ENCODE results near the gene TRIM33. TPM values are rescaled to one million over a fixed set of nuclear protein-coding genes. Genes with fewer than 3 reads are reported as not detected.

The TRIM33 gene
- total RNA-seq, 4 donors from 2014 or later, result 17.1 to 33.0 (median 25.3) TPM

DNA sequence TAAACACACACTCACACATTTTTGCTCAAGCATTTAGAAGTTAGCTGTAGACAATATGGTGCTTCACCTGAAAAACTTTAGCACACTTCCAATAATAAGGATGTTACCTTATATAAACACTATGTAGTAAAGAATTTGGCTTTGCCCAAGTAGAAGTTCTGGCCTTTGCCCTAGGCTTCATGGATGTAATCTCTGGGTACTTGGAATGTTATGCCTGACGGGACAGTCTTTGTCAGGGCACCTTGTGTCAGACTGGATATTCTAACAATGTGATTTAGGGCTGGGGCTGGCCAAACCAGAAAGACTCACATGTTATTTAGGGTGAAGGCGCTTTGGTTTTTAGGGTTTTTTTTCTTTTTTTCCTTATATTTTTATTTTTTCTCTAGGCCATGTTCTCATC lies 34.8 kb upstream of the TRIM33 start:
- no peaks in the 10 kb centered on the region for H3K4me1 ChIP-seq
- no peak overlapping the region for H3K27ac ChIP-seq
- intact Hi-C loops (cut with DNase I; ENCODE audit: low total_unique reads), result no loop called here
- no peaks in the 10 kb centered on the region for H3K9me3 ChIP-seq
- ATAC-seq, result no peak
- no peak overlapping the region for H3K4me3 ChIP-seq
- DNase-seq, result no peak
- no peaks in the 10 kb centered on the region for H3K27me3 ChIP-seq
- in situ Hi-C loops (cut with MboI; ENCODE audit: low sequenced_read_pairs in 4 of 4), result no loop called here
- H3K36me3 ChIP-seq, result peaks cover 0 to 5% of the 10 kb centered on the region in 2 donors
- no peak for TF ChIP-seq POLR2A (IDR thresholded peaks at IDR 0.05)
- TF ChIP-seq, protein P1, sequence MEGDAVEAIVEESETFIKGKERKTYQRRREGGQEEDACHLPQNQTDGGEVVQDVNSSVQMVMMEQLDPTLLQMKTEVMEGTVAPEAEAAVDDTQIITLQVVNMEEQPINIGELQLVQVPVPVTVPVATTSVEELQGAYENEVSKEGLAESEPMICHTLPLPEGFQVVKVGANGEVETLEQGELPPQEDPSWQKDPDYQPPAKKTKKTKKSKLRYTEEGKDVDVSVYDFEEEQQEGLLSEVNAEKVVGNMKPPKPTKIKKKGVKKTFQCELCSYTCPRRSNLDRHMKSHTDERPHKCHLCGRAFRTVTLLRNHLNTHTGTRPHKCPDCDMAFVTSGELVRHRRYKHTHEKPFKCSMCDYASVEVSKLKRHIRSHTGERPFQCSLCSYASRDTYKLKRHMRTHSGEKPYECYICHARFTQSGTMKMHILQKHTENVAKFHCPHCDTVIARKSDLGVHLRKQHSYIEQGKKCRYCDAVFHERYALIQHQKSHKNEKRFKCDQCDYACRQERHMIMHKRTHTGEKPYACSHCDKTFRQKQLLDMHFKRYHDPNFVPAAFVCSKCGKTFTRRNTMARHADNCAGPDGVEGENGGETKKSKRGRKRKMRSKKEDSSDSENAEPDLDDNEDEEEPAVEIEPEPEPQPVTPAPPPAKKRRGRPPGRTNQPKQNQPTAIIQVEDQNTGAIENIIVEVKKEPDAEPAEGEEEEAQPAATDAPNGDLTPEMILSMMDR (IDR thresholded peaks at IDR 0.05 in 4 of 5, conservative IDR thresholded peaks at IDR 0.05 in 1 of 5), result no peak

DNA sequence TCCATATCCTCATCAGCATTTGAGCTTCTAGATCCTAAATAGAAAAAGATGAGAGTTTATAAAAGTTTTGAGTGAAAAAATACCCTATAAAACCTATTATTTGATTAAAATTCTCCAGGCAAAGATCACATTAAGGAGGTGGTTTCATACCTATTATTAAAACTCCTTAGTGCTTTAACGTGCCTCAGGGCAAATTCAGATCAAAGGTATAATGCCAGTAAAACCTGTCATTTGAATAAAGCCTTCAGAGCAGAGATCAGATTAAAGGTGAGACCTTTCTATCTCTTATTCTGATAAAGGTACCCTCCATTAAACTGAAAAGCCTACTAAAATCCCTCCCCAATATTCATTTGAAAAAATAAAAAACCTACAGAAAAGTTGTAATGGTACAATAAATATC lies 34.3 kb upstream of the TRIM33 start:
- Histone ChIP-seq H3K27ac (no peak overlapping the region), H3K4me1 (no peaks in the 10 kb centered on the region), H3K27me3 (no peaks in the 10 kb centered on the region), H3K36me3 (peaks cover 0 to 5% of the 10 kb centered on the region in 2 donors), H3K9me3 (no peaks in the 10 kb centered on the region), H3K4me3 (no peak overlapping the region)
- TF ChIP-seq, protein P1 (IDR thresholded peaks at IDR 0.05 in 4 of 5, conservative IDR thresholded peaks at IDR 0.05 in 1 of 5), result no peak
- no peak for TF ChIP-seq POLR2A (IDR thresholded peaks at IDR 0.05)
- intact Hi-C loops (cut with DNase I; ENCODE audit: low total_unique reads), result no loop called here
- in situ Hi-C loops (cut with MboI; ENCODE audit: low sequenced_read_pairs in 4 of 4), result no loop called here
- ATAC-seq (no peak), DNase-seq (no peak)

DNA sequence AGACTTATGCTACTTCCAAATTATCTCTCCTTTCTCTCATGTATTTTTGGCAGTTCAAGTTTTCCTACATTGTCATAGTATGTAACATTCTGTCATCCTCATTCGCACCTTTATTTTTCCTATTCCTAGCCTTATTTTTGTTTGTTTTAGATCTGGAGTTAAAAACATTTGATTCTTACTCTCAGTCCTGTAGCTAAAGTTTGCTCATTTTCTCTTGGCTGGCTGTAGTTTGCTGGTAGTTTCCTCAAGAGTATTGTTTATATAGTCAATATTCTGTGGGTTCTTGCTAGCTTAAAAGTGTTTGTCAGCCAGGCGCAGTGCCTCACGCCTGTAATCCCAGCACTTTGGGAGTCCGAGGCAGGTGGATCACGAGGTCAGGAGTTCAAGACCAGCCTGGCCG lies 29.8 kb upstream of the TRIM33 start:
- H3K4me3 ChIP-seq, result no peak overlapping the region
- intact Hi-C loops (cut with DNase I; ENCODE audit: low total_unique reads) (no loop called here), in situ Hi-C loops (cut with MboI; ENCODE audit: low sequenced_read_pairs in 4 of 4) (no loop called here)
- ATAC-seq (no peak), DNase-seq (no peak)
- no peak overlapping the region for H3K27ac ChIP-seq
- no peak for TF ChIP-seq POLR2A (IDR thresholded peaks at IDR 0.05)
- TF ChIP-seq, protein P1 (IDR thresholded peaks at IDR 0.05 in 4 of 5, conservative IDR thresholded peaks at IDR 0.05 in 1 of 5), result no peak
- no peaks in the 10 kb centered on the region for H3K27me3 ChIP-seq
- no peaks in the 10 kb centered on the region for H3K4me1 ChIP-seq
- H3K9me3 ChIP-seq, result no peaks in the 10 kb centered on the region
- H3K36me3 ChIP-seq, result peaks cover 0 to 5% of the 10 kb centered on the region in 2 donors

DNA sequence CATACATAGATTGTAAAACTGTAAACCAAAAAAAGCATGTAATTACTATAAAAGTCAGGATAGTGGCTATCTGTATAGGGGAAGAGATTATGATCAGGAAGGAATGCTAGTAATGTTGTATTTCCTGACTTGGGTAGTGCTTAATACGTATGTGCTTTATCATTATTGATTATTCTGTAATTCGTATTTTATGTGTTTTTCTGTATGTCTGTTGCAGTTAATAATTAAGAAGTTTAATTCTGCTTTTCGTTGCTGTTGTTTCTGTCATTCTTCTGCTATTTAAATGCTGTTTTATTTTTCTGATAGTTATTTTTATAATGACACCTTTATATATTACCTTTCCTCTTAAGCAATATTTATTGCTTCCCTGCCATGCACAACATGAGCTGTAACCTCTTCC lies 29.3 kb upstream of the TRIM33 start:
- intact Hi-C loops (cut with DNase I; ENCODE audit: low total_unique reads) (no loop called here), in situ Hi-C loops (cut with MboI; ENCODE audit: low sequenced_read_pairs in 4 of 4) (no loop called here)
- no peak for ATAC-seq
- Histone ChIP-seq H3K27ac (no peak overlapping the region), H3K4me3 (no peak overlapping the region), H3K4me1 (no peaks in the 10 kb centered on the region), H3K36me3 (peaks cover 0 to 5% of the 10 kb centered on the region in 2 donors), H3K27me3 (no peaks in the 10 kb centered on the region), H3K9me3 (no peaks in the 10 kb centered on the region)
- TF ChIP-seq, protein P1 (IDR thresholded peaks at IDR 0.05 in 4 of 5, conservative IDR thresholded peaks at IDR 0.05 in 1 of 5), result no peak
- TF ChIP-seq POLR2A (IDR thresholded peaks at IDR 0.05), result no peak
- no peak for DNase-seq

DNA sequence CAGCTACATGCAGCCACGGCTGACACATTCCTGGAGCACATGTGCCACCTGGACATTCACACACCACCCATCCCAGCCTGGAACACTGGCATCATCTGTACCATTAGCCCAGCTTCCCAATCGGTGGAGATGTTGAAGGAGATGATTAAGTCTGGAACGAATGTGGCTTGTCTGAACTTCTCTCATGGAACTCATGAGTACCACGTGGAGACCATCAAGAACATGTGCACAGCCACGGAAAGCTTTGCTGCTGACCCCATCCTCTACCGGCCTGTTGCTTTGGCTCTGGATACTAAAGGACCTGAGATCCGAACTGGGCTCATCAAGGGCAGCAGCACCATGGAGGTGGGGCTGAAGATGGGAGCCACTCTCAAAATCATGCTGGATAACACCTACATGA lies 25.0 kb upstream of the TRIM33 start:
- TF ChIP-seq, protein P1 (IDR thresholded peaks at IDR 0.05 in 4 of 5, conservative IDR thresholded peaks at IDR 0.05 in 1 of 5), result no peak
- TF ChIP-seq POLR2A (IDR thresholded peaks at IDR 0.05), result no peak
- DNase-seq, result no peak

More for the DNA sequence above, 25.0 kb upstream of the TRIM33 start:
- intact Hi-C loops (cut with DNase I; ENCODE audit: low total_unique reads) (no loop called here), in situ Hi-C loops (cut with MboI; ENCODE audit: low sequenced_read_pairs in 4 of 4) (no loop called here)
- ATAC-seq, result no peak
- Histone ChIP-seq H3K27me3 (no peaks in the 10 kb centered on the region), H3K27ac (no peak overlapping the region), H3K9me3 (no peaks in the 10 kb centered on the region), H3K4me1 (no peaks in the 10 kb centered on the region), H3K36me3 (no peaks in the 10 kb centered on the region), H3K4me3 (no peak overlapping the region)
